ENCODE data around the gene PYGB. TPM values are rescaled to one million over a fixed set of nuclear protein-coding genes. Genes with fewer than 3 reads are reported as not detected.

The PYGB gene
- total RNA-seq, 1 donor from 2014 or later, result 57.9 TPM

GRCh38 chr20:25286917-25287316 is 39.0 kb downstream of the PYGB start:
- H3K36me3 Mint-ChIP-seq (ENCODE audit: low read depth, unreplicated experiment), result peaks cover 52% of the 10 kb centered on the region

GRCh38 chr20:25287631-25288290 is 39.9 kb downstream of the PYGB start:
- Mint-ChIP-seq H3K27me3 (ENCODE audit: unreplicated experiment) (peaks cover 7% of the 10 kb centered on the region), H3K27ac (ENCODE audit: unreplicated experiment) (no peak overlapping the region), H3K4me1 (ENCODE audit: unreplicated experiment) (no peaks in the 10 kb centered on the region), H3K4me3 (ENCODE audit: unreplicated experiment) (no peak overlapping the region), H3K36me3 (ENCODE audit: low read depth, unreplicated experiment) (peaks cover 47% of the 10 kb centered on the region), H3K9me3 (ENCODE audit: unreplicated experiment) (no peaks in the 10 kb centered on the region)
- DNase-seq (ENCODE audit: low spot score), result no peak
- no peak for TF ChIP-seq CTCF (IDR thresholded peaks at IDR 0.05; ENCODE audit: unreplicated experiment)

More at GRCh38 chr20:25286917-25287316, 39.0 kb downstream of the PYGB start:
- no peak overlapping the region for H3K4me3 Mint-ChIP-seq (ENCODE audit: unreplicated experiment)
- no peaks in the 10 kb centered on the region for H3K9me3 Mint-ChIP-seq (ENCODE audit: unreplicated experiment)
- peaks cover 10% of the 10 kb centered on the region for H3K27me3 Mint-ChIP-seq (ENCODE audit: unreplicated experiment)
- H3K27ac Mint-ChIP-seq (ENCODE audit: unreplicated experiment), result no peak overlapping the region
- H3K4me1 Mint-ChIP-seq (ENCODE audit: unreplicated experiment), result no peaks in the 10 kb centered on the region
- no peak for TF ChIP-seq CTCF (IDR thresholded peaks at IDR 0.05; ENCODE audit: unreplicated experiment)
- DNase-seq (ENCODE audit: low spot score), result no peak

- no peak for TF ChIP-seq CTCF (IDR thresholded peaks at IDR 0.05; ENCODE audit: unreplicated experiment)
- Mint-ChIP-seq H3K4me3 (ENCODE audit: unreplicated experiment) (no peak overlapping the region), H3K9me3 (ENCODE audit: unreplicated experiment) (no peaks in the 10 kb centered on the region), H3K27ac (ENCODE audit: unreplicated experiment) (no peak overlapping the region), H3K36me3 (ENCODE audit: low read depth, unreplicated experiment) (peaks cover 51% of the 10 kb centered on the region), H3K27me3 (ENCODE audit: unreplicated experiment) (peaks cover 6% of the 10 kb centered on the region), H3K4me1 (ENCODE audit: unreplicated experiment) (no peaks in the 10 kb centered on the region)
- DNase-seq (ENCODE audit: low spot score), result no peak
Measured at GRCh38 chr20:25288291-25289181, 40.7 kb downstream of the PYGB start.

- no peaks in the 10 kb centered on the region for H3K4me1 Mint-ChIP-seq (ENCODE audit: unreplicated experiment)
- TF ChIP-seq CTCF (IDR thresholded peaks at IDR 0.05; ENCODE audit: unreplicated experiment), result no peak
- H3K4me3 Mint-ChIP-seq (ENCODE audit: unreplicated experiment), result peak overlapping the region; percentile 14
- peaks cover 4% of the 10 kb centered on the region for H3K27me3 Mint-ChIP-seq (ENCODE audit: unreplicated experiment)
- no peak overlapping the region for H3K27ac Mint-ChIP-seq (ENCODE audit: unreplicated experiment)
- H3K9me3 Mint-ChIP-seq (ENCODE audit: unreplicated experiment), result no peaks in the 10 kb centered on the region
- peaks cover 48% of the 10 kb centered on the region for H3K36me3 Mint-ChIP-seq (ENCODE audit: low read depth, unreplicated experiment)
- no peak for DNase-seq (ENCODE audit: low spot score)
Measured at GRCh38 chr20:25289886-25290597, 42.2 kb downstream of the PYGB start.
